ENCODE results near the gene MEI1. TPM values are rescaled to one million over a fixed set of nuclear protein-coding genes. Genes with fewer than 3 reads are reported as not detected.

MEI1 gene
- total and polyA plus RNA-seq, 2 of the 4 experiments (the other 2 are of a cell fraction), result 0.90 to 2.6 TPM

DNA sequence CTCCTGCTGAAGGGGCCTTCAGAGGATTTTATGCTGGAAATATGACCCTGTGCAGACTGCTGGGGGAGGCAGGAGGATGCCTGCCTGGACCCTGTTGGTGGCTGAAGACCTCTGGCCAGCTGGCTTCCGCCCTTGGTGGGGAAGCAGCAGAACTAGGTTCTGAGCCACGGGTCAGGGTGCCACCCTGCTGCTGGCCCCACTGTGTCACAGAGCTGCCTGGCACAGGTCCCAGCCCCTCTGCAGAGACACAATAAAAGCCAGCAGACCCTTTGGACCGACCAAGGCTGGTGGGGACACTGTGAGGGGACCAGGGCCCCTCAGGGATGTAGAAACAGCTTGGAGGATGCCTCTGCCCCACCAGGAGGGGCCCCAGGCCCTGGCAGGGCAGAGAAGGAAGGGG, 126.7 kb downstream of the MEI1 start:
- Histone ChIP-seq H2BK5ac (ENCODE audit: low read depth, low read length, poor library complexity, severe bottlenecking) (no peak overlapping the region), H2BK120ac (ENCODE audit: low read depth, low read length) (no peak overlapping the region), H2BK15ac (ENCODE audit: low read depth, low read length) (no peak overlapping the region), H3K14ac (replicated peaks; ENCODE audit: low read depth, low read length) (no peak overlapping the region), H2BK20ac (ENCODE audit: low read depth, low read length) (no peak overlapping the region), H3K79me1 (ENCODE audit: low read depth in 1 of 2, low read length in 2 of 2) (peaks cover 0 to 4% of the 10 kb centered on the region in 2 experiments; a peak in 1 of 4 replicates), H3K4ac (ENCODE audit: low read depth, low read length) (peak overlapping the region; percentile 57; the same call in 1 of the 2 replicates), H4K5ac (ENCODE audit: low read depth, low read length) (no peak overlapping the region; the same call in 1 of the 2 replicates), H4K8ac (ENCODE audit: low read depth in 2 of 2, low read length in 2 of 2) (peak overlapping the region in 1 of 2 experiments; percentile 32; a peak in 1 of 4 replicates), H3K9me1 (ENCODE audit: insufficient read depth, low read length) (peaks cover 4% of the 10 kb centered on the region; the same call in 1 of the 2 replicates), H3K4me2 (ENCODE audit: low read depth, low read length) (no peak overlapping the region), H2AFZ (replicated peaks; ENCODE audit: low read length, poor library complexity) (peak overlapping the region; percentile 8), H3K4me1 (ENCODE audit: control insufficient read depth, insufficient read depth, low read length) (peaks cover 20% of the 10 kb centered on the region), H2AK5ac (ENCODE audit: low read depth, low read length) (peak overlapping the region; percentile 39; the same call in 1 of the 2 replicates), H4K91ac (ENCODE audit: insufficient read depth, low read depth, low read length) (0 out of 2 replicates have a peak overlapping the region, but pooled peaks have one; percentile 11), H3K56ac (ENCODE audit: extremely low read depth, insufficient read depth, low read length) (no peak overlapping the region), H3K9me3 (ENCODE audit: control insufficient read depth, insufficient read depth, low read length) (no peaks in the 10 kb centered on the region), H3K23ac (ENCODE audit: low read depth, low read length) (no peak overlapping the region), H3K36me3 (ENCODE audit: control insufficient read depth, insufficient read depth, low read length) (no peaks in the 10 kb centered on the region), H2AK9ac (replicated peaks; ENCODE audit: low read depth, low read length, poor library complexity) (no peak overlapping the region), H3K27ac (ENCODE audit: insufficient read depth, low read length) (no peak overlapping the region), H3K18ac (ENCODE audit: low read depth, low read length) (no peak overlapping the region), H3K9ac (ENCODE audit: low read depth, low read length) (no peak overlapping the region), H3K27me3 (ENCODE audit: control insufficient read depth, insufficient read depth, low read length) (no peaks in the 10 kb centered on the region), H4K20me1 (ENCODE audit: insufficient read depth, low read length) (no peaks in the 10 kb centered on the region), H3K4me3 (ENCODE audit: insufficient read depth, low read depth, low read length) (no peak overlapping the region)
- intact Hi-C loops (cut with micrococcal nuclease), result no loop called here
- dilution Hi-C loops (cut with HindIII; ENCODE audit: low sequenced_read_pairs, unreplicated experiment), result no loop called here
- DNase-seq (no peak), ATAC-seq (ENCODE audit: low read depth) (no peak)
- in situ Hi-C loops (cut with MboI; ENCODE audit: low sequenced_read_pairs), result no loop called here
- no TSS peak for BruUV-seq (replicated peaks)
- ChIA-PET CTCF (no interaction called here), POLR2A (ENCODE audit: unreplicated experiment) (interaction anchor here (1.1 kb wide), 1 partner anchor 26 kb away, joined by 3 read pairs; the partner anchor contains the start of gene CCDC134)
- WGBS, 2 experiments (ENCODE audit: extremely low coverage in 2 of 2, insufficient read length in 1 of 2), result 50% methylated on average over 1 of the region's 3 CpGs; no CpG with 5 or more reads in 1 of the 2 experiments
- TF ChIP-seq FOS (IDR thresholded peaks at IDR 0.05; ENCODE audit: low read depth, low read length) (no peak), CEBPB (IDR thresholded peaks at IDR 0.05; ENCODE audit: low read depth, low read length) (no peak), MAZ (IDR thresholded peaks at IDR 0.05; ENCODE audit: borderline replicate concordance, low read depth, low read length) (no peak), RCOR1 (IDR thresholded peaks at IDR 0.05; ENCODE audit: insufficient replicate concordance, low read length) (no peak), POLR2A (IDR thresholded peaks at IDR 0.05; ENCODE audit: low read depth, low read length) (no peak), NFE2L2 (IDR thresholded peaks at IDR 0.05; ENCODE audit: low read depth, low read length) (no peak), BHLHE40 (IDR thresholded peaks at IDR 0.05; ENCODE audit: low read depth, low read length) (no peak), RAD21 (IDR thresholded peaks at IDR 0.05; ENCODE audit: low read length) (no peak), RFX5 (IDR thresholded peaks at IDR 0.05; ENCODE audit: low read depth, low read length) (no peak)
- TF ChIP-seq, protein P1, sequence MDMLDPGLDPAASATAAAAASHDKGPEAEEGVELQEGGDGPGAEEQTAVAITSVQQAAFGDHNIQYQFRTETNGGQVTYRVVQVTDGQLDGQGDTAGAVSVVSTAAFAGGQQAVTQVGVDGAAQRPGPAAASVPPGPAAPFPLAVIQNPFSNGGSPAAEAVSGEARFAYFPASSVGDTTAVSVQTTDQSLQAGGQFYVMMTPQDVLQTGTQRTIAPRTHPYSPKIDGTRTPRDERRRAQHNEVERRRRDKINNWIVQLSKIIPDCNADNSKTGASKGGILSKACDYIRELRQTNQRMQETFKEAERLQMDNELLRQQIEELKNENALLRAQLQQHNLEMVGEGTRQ (IDR thresholded peaks at IDR 0.05; ENCODE audit: low read depth, low read length), result no peak
- TF ChIP-seq, protein P2, sequence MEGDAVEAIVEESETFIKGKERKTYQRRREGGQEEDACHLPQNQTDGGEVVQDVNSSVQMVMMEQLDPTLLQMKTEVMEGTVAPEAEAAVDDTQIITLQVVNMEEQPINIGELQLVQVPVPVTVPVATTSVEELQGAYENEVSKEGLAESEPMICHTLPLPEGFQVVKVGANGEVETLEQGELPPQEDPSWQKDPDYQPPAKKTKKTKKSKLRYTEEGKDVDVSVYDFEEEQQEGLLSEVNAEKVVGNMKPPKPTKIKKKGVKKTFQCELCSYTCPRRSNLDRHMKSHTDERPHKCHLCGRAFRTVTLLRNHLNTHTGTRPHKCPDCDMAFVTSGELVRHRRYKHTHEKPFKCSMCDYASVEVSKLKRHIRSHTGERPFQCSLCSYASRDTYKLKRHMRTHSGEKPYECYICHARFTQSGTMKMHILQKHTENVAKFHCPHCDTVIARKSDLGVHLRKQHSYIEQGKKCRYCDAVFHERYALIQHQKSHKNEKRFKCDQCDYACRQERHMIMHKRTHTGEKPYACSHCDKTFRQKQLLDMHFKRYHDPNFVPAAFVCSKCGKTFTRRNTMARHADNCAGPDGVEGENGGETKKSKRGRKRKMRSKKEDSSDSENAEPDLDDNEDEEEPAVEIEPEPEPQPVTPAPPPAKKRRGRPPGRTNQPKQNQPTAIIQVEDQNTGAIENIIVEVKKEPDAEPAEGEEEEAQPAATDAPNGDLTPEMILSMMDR (conservative IDR thresholded peaks at IDR 0.05; ENCODE audit: low read depth, low read length), result no peak
